Activated CD4-positive, alpha-beta T cell treated with anti-CD3 and anti-CD28 coated beads, Interleukin-10, Interleukin-2, amounts not matched to agents 100 ng/mL and 50 ng/mL, durations not matched to agents 16 hours and 8 hours (primary cell): ENCODE measurements around the gene JARID2.
"Not testable (repeated sequence)": the region's sequence is repeated elsewhere in the genome, so short reads cannot be mapped to it uniquely, and the experiment has no call there.

Experiments used
- DNase-seq: peaks from one replicate; pipeline ENCODE4 v3.0.0-alpha.2; 2020

Gene JARID2

GRCh38 chr6:15265787-15266186 is 19.9 kb downstream of the JARID2 start:
- no peak for DNase-seq

DNA sequence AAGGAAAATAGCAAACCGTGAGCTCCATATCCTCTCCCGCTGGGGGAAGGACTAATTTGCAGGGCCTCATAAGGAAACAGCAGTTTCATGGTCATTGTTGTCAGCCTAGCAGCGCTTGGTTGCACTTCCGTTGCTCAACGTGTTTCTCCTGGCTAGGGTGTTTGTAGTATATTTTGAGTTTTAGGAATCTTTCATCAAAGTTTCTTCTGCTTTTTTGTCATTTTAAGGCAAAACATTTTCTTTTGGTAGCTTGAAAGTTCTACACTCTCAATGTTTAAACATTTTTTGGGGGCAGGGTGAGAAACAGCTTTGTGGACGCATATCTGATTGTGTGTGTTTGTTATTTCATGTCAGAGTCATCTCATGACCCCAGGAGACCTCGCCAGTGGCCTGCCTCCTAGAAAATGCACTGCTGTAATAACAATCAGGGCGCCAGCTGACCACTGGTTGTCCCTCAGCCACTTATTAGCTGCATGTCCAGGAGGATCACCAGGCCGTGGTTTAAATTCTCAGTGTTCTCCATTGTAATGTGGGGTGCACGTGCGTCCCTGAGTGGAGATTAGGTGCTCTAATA is 20.6 kb downstream of the JARID2 start:
- DNase-seq = no peak

- no peak for DNase-seq
These were observed 21.4 kb downstream of the JARID2 start for GRCh38 chr6:15267221-15267620.

- no peak for DNase-seq
These were observed 22.5 kb downstream of the JARID2 start for GRCh38 chr6:15268137-15268908.

DNA sequence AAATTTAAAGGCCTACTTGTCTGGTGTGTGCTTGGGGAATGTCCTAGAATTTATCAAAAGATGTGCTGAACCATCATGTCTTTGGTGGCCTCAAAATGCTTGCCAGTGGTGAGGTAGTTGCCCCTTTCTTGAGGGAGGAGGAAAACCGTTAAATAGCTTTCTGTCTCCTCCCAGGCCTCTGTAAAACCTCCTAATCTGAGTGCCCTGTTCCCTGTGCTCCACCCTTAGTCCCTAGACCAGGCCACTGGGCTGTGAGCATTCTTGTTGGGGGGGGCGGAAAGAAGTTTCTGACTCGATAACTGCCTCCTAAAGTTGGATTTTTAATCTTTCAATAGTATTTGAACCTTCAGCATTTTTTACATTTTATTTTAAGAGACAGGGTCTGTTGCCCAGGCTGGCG is 23.1 kb downstream of the JARID2 start:
- DNase-seq = no peak

GRCh38 chr6:15269619-15270018 is 23.8 kb downstream of the JARID2 start:
- DNase-seq = no peak

DNA sequence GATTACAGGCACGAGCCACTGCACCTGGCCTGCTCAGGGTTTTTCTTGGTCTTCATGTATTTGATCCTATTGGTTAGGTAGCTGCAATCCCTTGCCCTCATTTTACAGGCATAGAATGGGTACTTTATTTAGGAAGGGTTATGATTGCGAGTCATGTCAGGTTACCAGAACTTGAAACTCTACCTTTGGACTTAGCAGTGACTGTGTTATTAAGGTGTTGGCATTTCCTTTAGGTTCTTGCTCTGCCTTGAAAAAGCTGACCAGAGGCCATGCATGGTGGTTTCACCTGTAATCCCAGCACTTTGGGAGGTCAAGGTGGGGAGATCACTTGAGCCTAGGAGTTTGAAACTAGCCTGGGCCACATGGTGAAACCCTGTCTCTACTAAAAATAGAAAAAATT is 24.5 kb downstream of the JARID2 start:
- DNase-seq = no peak

GRCh38 chr6:15272562-15272961 is 26.7 kb downstream of the JARID2 start:
- DNase-seq = no peak

DNA sequence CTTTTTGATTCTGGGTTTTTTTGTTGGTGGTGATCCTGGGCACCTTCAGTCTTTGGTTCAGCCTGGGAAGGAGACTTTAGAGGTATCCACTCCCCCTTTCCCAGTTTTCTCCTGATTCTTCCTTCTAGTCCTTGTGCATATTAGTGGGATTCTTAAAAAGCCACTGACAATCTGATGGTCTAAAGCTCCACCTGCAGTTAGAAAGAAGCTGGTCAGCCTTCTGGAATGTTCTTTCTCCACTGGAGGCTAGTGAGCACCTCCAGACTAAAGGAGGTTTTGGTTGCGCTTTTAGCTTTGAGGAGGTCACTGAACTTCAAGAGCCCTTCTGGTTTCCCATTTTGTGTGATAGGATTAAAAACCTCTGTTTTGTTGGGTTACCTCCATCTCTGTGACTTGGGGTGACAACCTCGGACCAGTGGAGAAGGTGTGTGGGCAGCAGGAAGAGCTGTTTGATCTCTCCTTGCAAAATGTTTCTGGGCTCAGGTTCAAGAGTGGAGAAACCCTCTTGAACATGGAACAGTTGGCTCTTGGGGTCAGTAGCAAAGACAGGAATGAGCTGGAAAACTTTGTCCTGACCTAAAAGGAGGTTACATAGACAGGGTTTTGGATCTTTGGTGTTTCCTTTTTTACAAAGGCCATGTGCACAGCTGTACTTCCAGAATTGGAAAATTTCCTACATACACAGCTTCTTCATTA is 29.0 kb downstream of the JARID2 start:
- DNase-seq = no peak

- no peak for DNase-seq
These were observed 30.4 kb downstream of the JARID2 start for GRCh38 chr6:15276036-15276985.

DNA sequence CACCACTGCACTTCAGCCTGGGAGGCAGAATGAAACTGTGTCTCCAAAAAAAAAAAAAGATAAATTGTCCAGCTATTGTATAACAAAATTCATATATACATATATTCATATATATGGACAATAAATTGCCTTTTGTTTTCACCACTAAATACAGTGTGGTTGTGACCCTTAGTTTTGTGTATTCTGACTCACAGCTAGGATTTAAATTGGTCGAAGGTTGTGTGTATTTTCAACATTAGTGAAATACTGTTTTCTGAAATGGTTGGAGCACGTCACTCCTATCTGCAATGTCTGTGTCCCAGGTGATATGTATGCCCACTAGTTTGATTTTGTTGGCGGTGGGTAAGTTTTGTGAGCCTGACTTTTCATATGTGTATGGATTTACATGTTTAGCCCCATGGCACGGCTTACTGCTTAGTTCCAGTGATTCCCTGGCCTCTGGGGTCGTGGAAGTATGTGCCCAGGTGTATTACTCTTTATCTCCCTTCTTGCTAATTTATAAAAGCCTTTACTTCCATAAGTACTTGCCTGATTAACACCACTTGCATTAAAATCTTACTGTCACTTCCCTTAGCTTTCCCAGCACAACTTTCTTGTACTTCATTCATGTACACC is 33.3 kb downstream of the JARID2 start:
- no peak for DNase-seq

DNA sequence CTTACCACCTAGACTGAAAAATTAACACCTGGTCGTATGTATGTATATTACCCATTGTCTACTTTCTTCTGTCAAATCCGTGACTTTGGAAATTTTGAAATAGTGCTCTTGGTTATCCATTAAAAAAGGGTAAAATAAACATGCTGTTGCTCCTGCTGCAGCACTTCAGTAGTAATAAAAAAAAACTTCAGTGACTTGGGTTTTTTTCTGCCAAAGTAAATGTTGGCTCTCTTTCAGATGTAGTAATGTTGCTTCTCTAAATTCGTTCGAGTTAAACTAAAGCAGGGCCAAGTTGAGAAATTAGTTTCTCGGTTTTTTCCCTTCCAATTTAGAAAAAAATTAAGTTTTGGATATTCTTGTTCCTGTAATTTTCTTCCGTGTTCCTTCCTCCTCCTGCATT is 34.2 kb downstream of the JARID2 start:
- DNase-seq = no peak

- no peak for DNase-seq
These were observed 35.1 kb downstream of the JARID2 start for GRCh38 chr6:15280961-15281360.

DNA sequence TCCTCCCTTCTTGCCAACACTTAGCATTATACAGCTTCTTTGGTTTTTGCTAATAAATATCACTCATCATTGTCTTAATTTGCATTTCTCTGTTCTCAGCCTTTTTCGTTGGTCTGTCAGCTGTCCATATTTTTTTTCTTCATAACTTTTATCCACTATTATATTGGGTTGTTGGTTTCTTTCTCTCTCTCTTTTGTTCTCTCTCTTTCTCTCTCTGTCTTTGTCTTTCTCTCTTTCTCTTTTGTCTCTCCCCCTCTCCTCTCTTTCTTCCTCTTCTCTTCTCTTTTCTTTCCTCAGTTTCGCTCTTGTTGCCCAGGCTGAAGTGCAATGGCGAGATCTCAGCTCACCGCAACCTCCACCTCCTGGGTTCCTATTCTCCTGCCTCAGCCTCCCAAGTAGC is 36.5 kb downstream of the JARID2 start:
- no peak for DNase-seq

GRCh38 chr6:15283986-15284361 is 38.1 kb downstream of the JARID2 start:
- DNase-seq = no peak

DNA sequence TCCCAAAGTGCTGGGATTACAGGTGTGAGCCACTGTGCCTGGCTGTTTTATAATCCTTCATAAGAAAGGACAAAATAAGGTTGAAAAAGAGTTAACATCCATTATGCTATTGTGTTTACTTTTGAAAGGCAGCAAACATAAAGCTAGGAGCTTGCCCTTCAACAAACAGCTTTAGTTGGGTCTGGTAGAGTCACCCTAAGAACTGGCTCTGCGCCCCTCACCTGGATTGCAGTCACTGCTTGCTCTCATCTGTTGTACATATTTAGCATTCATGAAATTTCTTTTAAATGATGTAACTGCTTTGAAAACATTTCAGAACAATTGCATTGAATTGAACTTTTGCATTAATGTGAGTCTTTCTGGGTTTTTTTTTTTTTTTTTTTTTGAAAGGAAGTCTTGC is 38.9 kb downstream of the JARID2 start:
- DNase-seq = no peak

DNA sequence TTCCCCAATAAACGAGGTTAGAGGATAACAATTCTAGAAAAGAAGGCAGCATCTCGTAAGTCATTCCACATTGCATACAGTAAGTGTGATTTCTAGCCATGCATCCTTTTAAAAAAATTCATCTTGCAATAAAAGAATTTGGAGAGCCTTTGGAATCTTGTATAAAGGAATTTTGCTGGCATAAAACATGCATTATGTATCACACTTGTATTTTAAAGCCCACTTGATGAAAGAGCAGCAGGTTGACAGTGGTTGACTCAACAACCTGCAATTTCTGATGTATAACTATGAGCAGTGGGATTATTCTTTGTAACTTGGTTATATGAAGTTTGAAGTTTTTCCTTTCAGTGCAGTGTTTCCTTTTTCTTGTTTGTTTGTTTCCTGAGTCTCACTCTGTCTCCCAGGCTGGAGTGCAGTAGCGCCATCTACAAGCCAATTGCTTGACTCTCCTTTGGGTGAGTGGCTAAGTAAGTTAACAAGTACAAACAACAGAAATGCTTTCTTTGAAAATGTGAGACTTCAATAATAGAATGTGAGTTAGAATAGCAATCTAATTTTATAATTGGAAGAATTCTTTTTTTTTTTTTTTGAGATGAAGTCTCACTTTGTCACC is 39.9 kb downstream of the JARID2 start:
- DNase-seq = no peak

- no peak for DNase-seq
These were observed 42.0 kb downstream of the JARID2 start for GRCh38 chr6:15287670-15288375.

DNA sequence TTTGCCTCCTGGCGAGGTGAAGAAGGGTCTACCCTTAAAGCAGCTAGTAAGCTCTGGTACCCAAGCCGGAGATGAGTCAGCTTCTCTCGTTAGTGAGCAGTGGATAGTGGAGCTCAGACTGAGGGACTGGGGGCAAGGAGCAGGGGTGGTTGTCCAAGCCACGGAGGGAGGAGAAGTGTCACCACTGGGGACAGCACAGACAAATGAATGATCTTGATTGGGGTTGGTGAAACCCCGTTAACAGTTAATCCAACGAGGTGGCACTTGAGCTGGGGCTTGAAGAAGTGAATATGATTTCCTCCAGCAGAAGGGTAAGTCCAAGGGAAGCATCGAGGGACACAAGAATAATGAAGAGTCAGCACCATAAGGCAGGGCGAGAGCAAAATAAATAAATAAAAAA is 43.0 kb downstream of the JARID2 start:
- no peak for DNase-seq

GRCh38 chr6:15289456-15289855 is 43.6 kb downstream of the JARID2 start:
- DNase-seq = not testable (repeated sequence)

GRCh38 chr6:15290067-15290680 is 44.3 kb downstream of the JARID2 start:
- no peak for DNase-seq
